A549 treated with Hydrocortisone at 1 μM for 4 hours (cell line): Measurements from ENCODE around the gene PPP2R1A. TPM values are rescaled to one million over a fixed set of nuclear protein-coding genes. Genes with fewer than 3 reads are reported as not detected.

Experiments used
- total RNA-seq: library from RNA; stranded (reverse); fragments of 200-300 nt; extraction: Qiagen RNA extraction; gene quantifications from 5 replicates; pipeline ENCODE4 v1.2.3, GENCODE V29; 2022

Gene PPP2R1A
- total RNA-seq, result 178 to 309 TPM (median 306 TPM) in 5 replicates

GRCh38 chr19:52189735-52190486, at the start of gene PPP2R1A:
PPP2R1A (plus strand) TSS chr19:52190052; CDS start chr19:52190097, 45 bp downstream.

DNA sequence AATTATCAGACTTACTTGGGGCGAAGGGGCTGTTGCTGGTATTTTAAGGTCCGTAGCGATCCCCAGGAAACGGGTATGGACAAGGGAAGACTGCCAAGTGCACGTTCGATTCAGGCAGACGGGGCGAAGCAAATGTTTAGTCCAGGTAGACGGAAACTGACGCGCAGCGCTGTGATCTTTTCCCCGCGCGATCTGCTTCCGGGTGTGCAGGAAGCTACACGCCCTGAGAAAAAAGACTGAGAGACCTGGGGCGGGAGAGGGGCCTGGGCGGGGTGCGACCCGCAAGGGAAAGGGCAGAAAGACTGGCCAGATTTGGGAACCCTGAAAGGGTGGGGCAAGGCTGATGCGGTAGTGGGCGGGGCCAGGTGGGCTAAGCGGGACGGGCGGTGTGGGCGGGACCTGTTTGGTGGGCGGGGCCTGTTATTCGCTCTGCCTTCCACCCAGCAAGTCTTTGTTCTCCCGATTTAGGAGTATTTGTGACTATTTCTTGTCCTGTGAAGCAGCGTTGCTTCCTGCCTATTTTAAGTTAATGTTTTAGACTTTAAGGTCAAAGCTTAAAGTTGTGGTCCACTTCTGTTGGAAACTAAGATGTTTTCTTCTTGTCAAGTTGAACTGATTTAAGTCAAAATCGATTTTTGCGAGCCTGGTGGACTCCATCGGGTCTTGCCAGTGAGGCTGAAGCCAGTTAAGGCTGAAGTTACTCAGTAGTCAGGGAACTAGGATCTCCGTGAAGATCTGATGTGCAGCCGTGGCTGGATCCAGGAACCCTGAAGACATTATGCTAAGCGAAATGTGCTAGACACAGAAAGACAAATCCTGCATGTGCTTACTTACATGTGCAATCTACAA, 18.3 kb upstream of the PPP2R1A start, which contains the start of gene ZNF836:
ZNF836 (minus strand) TSS at position 301 of the 849 bp plus-strand sequence. CDS start 3,549 bp downstream, outside the sequence.

DNA sequence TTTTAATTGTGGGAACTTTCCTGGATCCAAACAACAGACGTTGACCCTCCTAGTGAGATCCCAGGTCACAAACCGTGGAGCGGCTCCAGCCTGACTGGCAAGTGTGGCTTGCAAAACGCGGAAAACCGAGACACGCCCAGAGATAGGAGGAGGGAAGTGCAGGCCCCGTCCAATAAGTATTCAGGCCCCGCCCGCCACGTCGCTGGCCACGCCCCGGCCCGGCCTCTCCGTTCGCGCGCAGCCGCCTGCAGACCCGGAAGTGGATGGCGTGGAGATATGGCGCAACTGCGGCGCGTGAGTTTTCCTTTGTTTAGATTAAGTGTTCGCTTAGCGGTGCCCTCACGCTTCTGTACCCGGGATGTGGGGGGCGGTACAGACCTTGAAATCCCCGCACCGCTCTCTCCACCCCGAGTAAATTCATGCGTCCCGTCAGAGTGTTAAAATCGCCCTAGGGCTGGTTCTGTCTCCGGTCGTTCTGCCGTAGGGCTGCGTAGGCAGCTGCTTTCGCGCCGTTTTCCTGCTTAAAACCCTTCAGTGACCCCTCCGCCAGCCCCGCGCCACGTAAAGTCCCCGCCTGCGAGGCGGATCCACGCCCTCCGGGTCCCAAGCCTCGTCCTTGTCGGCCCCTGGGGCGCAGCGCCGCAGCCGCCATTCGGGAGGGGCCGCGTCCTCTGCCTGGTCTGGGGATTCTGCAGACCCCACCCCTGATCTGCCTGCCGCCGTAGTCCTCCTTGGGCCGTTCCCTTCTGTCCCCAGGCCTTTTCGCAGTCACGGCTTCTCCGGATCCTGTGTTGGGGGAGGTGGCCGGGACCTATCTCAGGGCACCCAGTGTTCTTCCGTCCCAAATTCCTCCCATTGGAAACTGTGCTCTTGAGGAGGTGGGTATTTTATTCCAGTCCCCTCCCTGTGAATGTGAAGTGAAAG, 79.7 kb downstream of the PPP2R1A start, which contains the start of gene ZNF766:
ZNF766 (plus strand) TSS at position 250 of the 924 bp plus-strand sequence; CDS start at position 277, 27 bp downstream.

Other genes starting within 250 kb of the PPP2R1A start
- gene ZNF350, start 203.2 kb upstream of the PPP2R1A start, total RNA-seq, result 3.3 to 6.3 TPM (median 3.6 TPM) in 5 replicates
- gene ZNF615, start 181.8 kb upstream of the PPP2R1A start, total RNA-seq, result 2.2 to 5.9 TPM (median 3.4 TPM) in 5 replicates
- 2.5 to 3.8 TPM (median 3.1 TPM) in 5 replicates for gene ZNF614, start 161.7 kb upstream of the PPP2R1A start, total RNA-seq
- 1.3 to 1.9 TPM (median 1.6 TPM) in 5 replicates for gene ZNF432, start 141.2 kb upstream of the PPP2R1A start, total RNA-seq
- gene ZNF841, start 94.3 kb upstream of the PPP2R1A start, total RNA-seq, result 1.5 to 2.4 TPM (median 2.3 TPM) in 5 replicates
- 0.52 to 0.85 TPM (median 0.75 TPM) in 5 replicates for gene ZNF616, start 50.1 kb upstream of the PPP2R1A start, total RNA-seq
- gene ZNF836, start 18.4 kb upstream of the PPP2R1A start, total RNA-seq, result 0.45 to 1.2 TPM (median 0.88 TPM) in 5 replicates
- 5.9 to 14.2 TPM (median 9.0 TPM) in 5 replicates for gene ZNF766, start 79.5 kb downstream of the PPP2R1A start, total RNA-seq
- 6.6 to 19.0 TPM (median 17.3 TPM) in 5 replicates for gene ZNF480, start 107.1 kb downstream of the PPP2R1A start, total RNA-seq
- gene ZNF610, start 146.2 kb downstream of the PPP2R1A start, total RNA-seq, result not detected in 5 replicates
- 0.69 to 0.90 TPM (median 0.77 TPM) in 5 replicates for gene ZNF880, start 179.9 kb downstream of the PPP2R1A start, total RNA-seq
- gene ZNF528, start 207.8 kb downstream of the PPP2R1A start, total RNA-seq, result 0.12 to 0.23 TPM (median 0.16 TPM) in 3 of 5 replicates, not detected in the others
- not detected in 5 replicates for gene ZNF534, start 239.1 kb downstream of the PPP2R1A start, total RNA-seq